Astrocyte of the cerebellum (primary cell): ENCODE results near the gene CSTF1.

Experiments used
- DNase-seq: peaks from one replicate; pipeline ENCODE4 v3.0.0-alpha.2; 2011; ENCODE audit warnings: low read depth
- H3K4me3 ChIP-seq: 2 replicates; pipeline ENCODE4 v1.5.1; 2011; ENCODE audit warnings: mild to moderate bottlenecking, low read depth, low read length, moderate library complexity
- in situ Hi-C: cut with HindIII; loops from 2 replicates; pipeline ENCODE4 v1.10.0; 2017; ENCODE audit warnings: low sequenced_read_pairs
- TF ChIP-seq, protein P1 (sequence below): IDR thresholded peaks from 2 replicates; pipeline ENCODE4 v1.5.1; 2012; ENCODE audit warnings: low read length, low read depth, moderate library complexity, mild to moderate bottlenecking; ENCODE audit errors: missing control alignments

Gene CSTF1

DNA sequence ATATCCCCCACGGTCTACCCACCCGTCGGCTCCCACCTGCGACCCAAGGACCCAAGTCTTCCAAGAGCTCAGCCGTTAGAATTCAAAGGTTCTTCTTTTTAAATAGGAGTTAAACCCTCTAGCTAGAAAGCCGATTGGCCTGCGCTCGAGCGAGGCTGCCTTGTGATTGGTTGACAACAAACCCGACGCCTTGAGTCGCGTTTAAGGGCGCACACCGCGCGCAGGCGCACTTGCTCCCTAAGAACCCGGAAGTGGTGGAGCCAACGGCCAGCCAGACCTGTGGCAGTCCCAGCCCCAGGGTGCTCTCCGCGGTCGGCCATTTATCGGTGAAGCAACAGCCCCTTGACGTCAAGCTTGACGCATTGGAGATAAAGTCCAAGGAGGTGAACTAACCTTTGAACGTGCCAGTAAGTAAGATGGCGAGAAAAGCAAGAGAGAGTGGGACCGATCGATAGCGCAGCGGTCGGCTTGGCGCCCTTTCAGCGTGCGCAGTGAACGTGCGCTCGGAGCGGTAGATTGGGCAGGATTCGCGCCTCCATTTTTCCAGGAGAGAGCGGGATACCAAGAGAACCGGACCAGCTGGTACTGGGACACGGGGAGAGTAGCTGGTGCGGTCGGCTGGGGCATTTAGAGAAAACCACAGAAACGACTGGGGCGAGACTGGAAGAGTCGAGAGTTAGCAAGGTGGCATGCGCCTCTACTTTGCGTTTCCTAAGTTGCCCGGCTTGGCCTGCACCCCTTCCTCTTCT, at the start of gene CSTF1, which contains the start of gene AURKA:
Gene CSTF1 (plus strand): TSS at position 514 of the 749 bp plus-strand sequence. CDS start 2,908 bp downstream, outside the sequence.
Gene AURKA (minus strand): TSS at position 84 of the 749 bp plus-strand sequence. CDS start 4,018 bp downstream, outside the sequence.
- in situ Hi-C loops: no loop called here
- peak; percentile 100 for DNase-seq
- TF ChIP-seq, protein P1, sequence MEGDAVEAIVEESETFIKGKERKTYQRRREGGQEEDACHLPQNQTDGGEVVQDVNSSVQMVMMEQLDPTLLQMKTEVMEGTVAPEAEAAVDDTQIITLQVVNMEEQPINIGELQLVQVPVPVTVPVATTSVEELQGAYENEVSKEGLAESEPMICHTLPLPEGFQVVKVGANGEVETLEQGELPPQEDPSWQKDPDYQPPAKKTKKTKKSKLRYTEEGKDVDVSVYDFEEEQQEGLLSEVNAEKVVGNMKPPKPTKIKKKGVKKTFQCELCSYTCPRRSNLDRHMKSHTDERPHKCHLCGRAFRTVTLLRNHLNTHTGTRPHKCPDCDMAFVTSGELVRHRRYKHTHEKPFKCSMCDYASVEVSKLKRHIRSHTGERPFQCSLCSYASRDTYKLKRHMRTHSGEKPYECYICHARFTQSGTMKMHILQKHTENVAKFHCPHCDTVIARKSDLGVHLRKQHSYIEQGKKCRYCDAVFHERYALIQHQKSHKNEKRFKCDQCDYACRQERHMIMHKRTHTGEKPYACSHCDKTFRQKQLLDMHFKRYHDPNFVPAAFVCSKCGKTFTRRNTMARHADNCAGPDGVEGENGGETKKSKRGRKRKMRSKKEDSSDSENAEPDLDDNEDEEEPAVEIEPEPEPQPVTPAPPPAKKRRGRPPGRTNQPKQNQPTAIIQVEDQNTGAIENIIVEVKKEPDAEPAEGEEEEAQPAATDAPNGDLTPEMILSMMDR: no peak
- peak within 1 kb of the TSS; percentile 85 for H3K4me3 ChIP-seq

DNA sequence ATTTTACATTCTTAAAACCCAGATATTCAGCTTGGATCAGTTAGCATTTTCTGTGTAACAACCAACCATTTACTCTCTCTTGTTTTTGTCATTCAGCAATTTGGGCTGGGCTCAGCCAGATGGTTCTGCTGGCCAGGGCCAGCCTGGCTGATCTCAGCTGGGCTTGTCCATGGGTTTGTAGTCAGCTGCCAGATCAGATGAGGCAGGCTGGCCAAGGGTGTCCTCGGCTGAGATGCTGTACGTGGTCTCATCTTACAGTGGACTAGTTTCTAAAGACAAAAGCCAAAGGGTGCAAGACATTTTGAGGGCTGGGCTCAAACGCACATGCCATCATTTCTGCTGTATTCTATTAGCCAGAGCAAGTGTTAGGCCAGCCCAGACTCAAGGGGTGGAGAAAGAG, 49.7 kb upstream of the CSTF1 start:
- DNase-seq: no peak
- in situ Hi-C loops: no loop called here
- TF ChIP-seq, protein P1: no peak
- H3K4me3 ChIP-seq: no peak overlapping the region

DNA sequence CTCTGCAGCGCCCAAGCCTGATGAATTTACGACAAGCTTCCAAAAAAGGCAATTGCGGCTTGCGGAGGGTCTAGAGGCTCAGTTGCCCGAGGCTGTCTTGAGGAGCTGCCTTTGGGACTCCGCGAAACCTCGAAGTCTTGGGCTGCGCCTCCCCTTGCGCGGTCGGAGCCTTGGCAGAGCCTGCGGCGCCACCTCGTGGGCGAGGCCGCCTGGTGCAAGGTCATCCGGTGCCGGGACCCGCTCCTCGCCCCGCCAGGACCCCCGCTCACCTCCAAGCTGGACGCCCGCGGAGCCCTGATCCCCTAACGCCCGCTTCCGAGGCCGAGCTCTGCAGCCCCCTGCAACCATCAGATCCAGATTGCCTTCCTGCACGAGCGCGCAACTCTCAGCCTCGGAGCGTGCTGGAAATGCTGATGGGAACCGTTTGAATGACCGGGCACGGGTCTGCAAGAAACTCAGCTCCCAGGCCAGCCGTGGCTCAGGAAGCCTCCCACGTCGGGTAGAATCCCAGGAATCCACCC, 48.5 kb upstream of the CSTF1 start:
- in situ Hi-C loops: no loop called here
- H3K4me3 ChIP-seq: no peak overlapping the region
- TF ChIP-seq, protein P1: peak; percentile 63
- DNase-seq: peak; percentile 5

DNA sequence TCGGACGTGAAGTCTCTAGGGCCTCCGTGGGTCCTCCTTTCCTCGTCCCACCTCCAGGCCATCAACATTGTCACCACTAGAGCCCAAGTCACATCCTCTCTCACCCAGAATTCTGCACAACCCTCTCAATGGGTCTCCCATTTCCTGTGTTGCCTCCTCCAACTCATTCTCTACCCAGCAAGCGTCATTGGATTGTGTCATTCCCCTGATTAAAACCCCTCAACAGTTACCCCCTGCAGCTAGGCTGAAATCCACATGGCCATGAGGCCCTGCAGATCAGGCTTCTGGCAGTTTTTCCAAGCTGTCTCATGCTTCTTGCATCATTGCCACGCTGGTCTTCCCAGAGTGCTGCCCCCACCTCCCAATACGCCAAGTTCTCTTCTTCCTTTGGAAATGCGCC, 46.5 kb upstream of the CSTF1 start:
- TF ChIP-seq, protein P1: no peak
- in situ Hi-C loops: no loop called here
- DNase-seq: no peak
- no peak overlapping the region for H3K4me3 ChIP-seq

DNA sequence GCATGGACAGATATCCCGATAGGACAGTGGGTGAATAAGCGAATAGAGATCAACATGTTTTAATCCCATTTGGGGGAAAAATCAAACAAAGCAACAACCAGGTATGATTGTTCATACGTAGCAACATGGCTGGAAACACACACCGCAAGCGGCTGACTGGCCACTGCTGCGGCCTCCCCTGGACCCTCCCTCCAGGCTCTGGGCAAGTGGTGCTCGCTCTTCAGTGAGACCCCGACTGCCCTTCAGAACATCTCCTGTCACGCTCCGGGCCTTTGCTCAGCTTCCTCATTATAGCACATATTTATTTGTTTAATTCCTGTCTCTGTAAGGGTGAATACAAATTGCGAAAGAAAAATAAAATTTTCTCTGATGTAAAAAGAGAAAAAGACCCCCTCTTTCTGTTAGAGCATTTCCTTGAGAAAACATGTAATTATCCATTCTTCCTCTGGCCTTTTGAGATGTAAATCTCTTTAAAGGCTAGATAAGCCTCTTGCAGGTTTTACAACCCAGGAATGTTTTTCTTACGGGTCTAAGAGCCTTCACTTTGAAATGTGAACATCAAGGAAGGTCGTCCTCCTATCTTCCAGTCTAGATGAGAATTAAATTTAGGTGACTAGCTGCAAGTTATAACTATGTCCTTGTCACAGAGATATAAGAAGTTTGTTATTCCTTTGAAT, 44.7 kb upstream of the CSTF1 start:
- DNase-seq: no peak
- in situ Hi-C loops: no loop called here
- H3K4me3 ChIP-seq: no peak overlapping the region
- TF ChIP-seq, protein P1: no peak

DNA sequence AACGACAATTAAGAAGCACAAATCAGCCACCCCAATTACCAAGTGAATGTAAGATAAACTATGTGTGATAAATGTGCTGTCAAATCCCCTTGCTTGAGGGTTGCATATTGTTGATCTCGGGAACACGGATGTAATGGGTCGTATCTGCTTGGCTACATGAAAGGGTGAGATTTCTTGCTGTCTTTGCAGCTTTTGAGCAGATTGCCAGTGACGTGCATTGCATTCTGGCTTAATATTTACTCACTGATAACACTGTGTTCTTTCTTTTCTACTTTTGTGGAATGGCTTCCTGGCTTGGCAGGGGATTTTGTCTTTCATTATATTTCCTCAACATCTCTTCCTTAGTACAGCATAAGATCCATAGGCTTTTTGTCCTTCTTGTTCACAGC, 44.1 kb upstream of the CSTF1 start:
- TF ChIP-seq, protein P1: no peak
- DNase-seq: no peak
- no peak overlapping the region for H3K4me3 ChIP-seq
- in situ Hi-C loops: no loop called here
